NB4 (cell line): ENCODE results near the gene SPAG9.

Source experiments
- CTCF ChIP-seq: IDR thresholded peaks from one replicate; pipeline ENCODE4 v1.5.1; 2012; ENCODE audit warnings: low read depth, low read length
- MYC ChIP-seq: IDR thresholded peaks from 2 replicates; pipeline ENCODE4 v1.6.1; 2011; ENCODE audit warnings: low read depth, low read length

- no peak for TF ChIP-seq CTCF
- no peak for TF ChIP-seq MYC
Observed at GRCh38 chr17:50957600-50958575, 162.8 kb downstream of the SPAG9 start.
